ENCODE results near the gene NHLRC4. TPM values are rescaled to one million over a fixed set of nuclear protein-coding genes. Genes with fewer than 3 reads are reported as not detected.

NHLRC4 gene
- total and polyA plus RNA-seq, 2 of the 13 experiments (the other 11 are each of a cell fraction or from before 2014, with no cell fraction given): 0.40 to 0.59 TPM

DNA sequence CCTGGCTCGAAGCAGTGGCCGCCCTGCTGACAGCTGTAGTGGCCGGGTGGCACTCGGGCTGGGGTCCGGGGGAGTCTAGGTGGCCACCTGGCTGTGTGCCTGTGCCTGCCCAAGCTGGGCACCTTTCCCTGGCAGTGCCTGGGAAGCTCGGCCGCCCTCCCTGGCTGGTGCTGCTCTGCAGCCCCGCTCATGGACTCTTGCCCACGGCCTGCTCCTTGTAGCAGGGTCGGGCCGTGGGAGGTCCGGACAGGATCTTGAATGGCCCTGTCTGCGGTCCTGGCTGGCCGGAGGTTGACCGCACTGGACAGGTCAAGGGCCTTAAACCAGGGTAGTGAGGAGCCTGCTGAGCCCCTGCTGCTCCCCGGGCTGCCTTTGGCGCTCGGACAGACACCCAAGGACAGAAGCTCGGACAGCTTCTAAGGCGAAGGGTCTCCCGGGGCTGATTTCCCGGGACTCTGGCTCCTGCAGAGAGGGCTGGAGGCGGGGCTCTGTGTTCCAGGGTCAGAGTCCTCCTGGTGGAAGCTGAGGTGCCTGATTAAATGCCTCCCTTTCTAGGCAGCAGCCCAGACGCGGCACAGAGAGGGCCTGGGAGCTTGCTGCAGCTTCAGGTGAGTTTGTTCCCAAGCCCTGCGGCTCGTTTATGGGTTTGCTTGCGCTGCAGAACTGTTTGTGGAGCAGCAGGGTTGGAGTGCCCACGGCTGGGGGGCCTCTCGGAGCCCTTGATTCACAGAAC lies 33.2 kb upstream of the NHLRC4 start (continued):
- TF ChIP-seq CEBPZ (IDR thresholded peaks at IDR 0.05; ENCODE audit: low read length) (no peak), GTF3A (CRISPR knock-in tag; conservative IDR thresholded peaks at IDR 0.05) (no peak), RELA (CRISPR knock-in tag; IDR thresholded peaks at IDR 0.05) (no peak), ZNF136 (CRISPR knock-in tag; IDR thresholded peaks at IDR 0.05; ENCODE audit: low read depth) (no peak), ISX (CRISPR knock-in tag; conservative IDR thresholded peaks at IDR 0.05) (no peak), KIAA2018 (CRISPR knock-in tag; IDR thresholded peaks at IDR 0.05; ENCODE audit: borderline replicate concordance) (no peak), ZNF207 (IDR thresholded peaks at IDR 0.05; ENCODE audit: borderline replicate concordance) (no peak), ZNF550 (CRISPR knock-in tag; IDR thresholded peaks at IDR 0.05; ENCODE audit: borderline replicate concordance) (no peak), KLF11 (CRISPR knock-in tag; IDR thresholded peaks at IDR 0.05) (no peak), ZNF501 (CRISPR knock-in tag; IDR thresholded peaks at IDR 0.05) (peak; percentile 62; the same call in 1 of the 2 replicates), ZNF562 (CRISPR knock-in tag; IDR thresholded peaks at IDR 0.05; ENCODE audit: borderline replicate concordance) (no peak)
- TF ChIP-seq, protein P1, sequence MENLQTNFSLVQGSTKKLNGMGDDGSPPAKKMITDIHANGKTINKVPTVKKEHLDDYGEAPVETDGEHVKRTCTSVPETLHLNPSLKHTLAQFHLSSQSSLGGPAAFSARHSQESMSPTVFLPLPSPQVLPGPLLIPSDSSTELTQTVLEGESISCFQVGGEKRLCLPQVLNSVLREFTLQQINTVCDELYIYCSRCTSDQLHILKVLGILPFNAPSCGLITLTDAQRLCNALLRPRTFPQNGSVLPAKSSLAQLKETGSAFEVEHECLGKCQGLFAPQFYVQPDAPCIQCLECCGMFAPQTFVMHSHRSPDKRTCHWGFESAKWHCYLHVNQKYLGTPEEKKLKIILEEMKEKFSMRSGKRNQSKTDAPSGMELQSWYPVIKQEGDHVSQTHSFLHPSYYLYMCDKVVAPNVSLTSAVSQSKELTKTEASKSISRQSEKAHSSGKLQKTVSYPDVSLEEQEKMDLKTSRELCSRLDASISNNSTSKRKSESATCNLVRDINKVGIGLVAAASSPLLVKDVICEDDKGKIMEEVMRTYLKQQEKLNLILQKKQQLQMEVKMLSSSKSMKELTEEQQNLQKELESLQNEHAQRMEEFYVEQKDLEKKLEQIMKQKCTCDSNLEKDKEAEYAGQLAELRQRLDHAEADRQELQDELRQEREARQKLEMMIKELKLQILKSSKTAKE (CRISPR knock-in tag; IDR thresholded peaks at IDR 0.05; ENCODE audit: borderline replicate concordance): no peak
- TF ChIP-seq, protein P2, sequence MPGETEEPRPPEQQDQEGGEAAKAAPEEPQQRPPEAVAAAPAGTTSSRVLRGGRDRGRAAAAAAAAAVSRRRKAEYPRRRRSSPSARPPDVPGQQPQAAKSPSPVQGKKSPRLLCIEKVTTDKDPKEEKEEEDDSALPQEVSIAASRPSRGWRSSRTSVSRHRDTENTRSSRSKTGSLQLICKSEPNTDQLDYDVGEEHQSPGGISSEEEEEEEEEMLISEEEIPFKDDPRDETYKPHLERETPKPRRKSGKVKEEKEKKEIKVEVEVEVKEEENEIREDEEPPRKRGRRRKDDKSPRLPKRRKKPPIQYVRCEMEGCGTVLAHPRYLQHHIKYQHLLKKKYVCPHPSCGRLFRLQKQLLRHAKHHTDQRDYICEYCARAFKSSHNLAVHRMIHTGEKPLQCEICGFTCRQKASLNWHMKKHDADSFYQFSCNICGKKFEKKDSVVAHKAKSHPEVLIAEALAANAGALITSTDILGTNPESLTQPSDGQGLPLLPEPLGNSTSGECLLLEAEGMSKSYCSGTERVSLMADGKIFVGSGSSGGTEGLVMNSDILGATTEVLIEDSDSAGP (CRISPR knock-in tag; IDR thresholded peaks at IDR 0.05; ENCODE audit: borderline replicate concordance): peak; percentile 46; the same call in 1 of the 2 replicates
